Ascending aorta (tissue), 2 donors: ENCODE measurements around the gene NOD2. TPM values are rescaled to one million over a fixed set of nuclear protein-coding genes. Genes with fewer than 3 reads are reported as not detected.

Experiments
- DNase-seq, 2 donors: peaks; one replicate each; pipeline ENCODE4 v3.0.0-alpha.2; 2019; ENCODE audit warnings: low spot score in 2 of 2
- H3K27ac ChIP-seq, 2 donors: fragments of 200-600 bp; sonication (generic); one replicate each; pipeline ENCODE4 v1.5.1; 2016 to 2017; ENCODE audit warnings: mild to moderate bottlenecking in 1 of 2
- H3K27me3 ChIP-seq: fragments of 200-600 bp; sonication (generic); one replicate; pipeline ENCODE4 v1.5.1; 2017
- H3K36me3 ChIP-seq, 2 donors: fragments of 200-600 bp; sonication (generic); one replicate each; pipeline ENCODE4 v1.5.1; 2016
- H3K4me1 ChIP-seq, 2 donors: fragments of 200-600 bp; sonication (generic); one replicate each; pipeline ENCODE4 v1.5.1; 2016 to 2017; ENCODE audit warnings: mild to moderate bottlenecking in 1 of 2
- H3K4me3 ChIP-seq, 2 donors: fragments of 200-600 bp; sonication (generic); one replicate each; pipeline ENCODE4 v1.5.1; 2016 to 2017; ENCODE audit warnings: mild to moderate bottlenecking in 1 of 2
- H3K9me3 ChIP-seq, 2 donors: fragments of 200-600 bp; sonication (generic); one replicate each; pipeline ENCODE4 v1.5.1; 2016
- intact Hi-C: fragments of 100-400 bp; cut with DNase I; formaldehyde crosslinking; loops from one replicate; pipeline ENCODE4 v1.15.1; 2023
- total RNA-seq: library from RNA; depleted of rRNA; stranded (reverse); fragments of >200 nt; gene quantifications from one replicate; pipeline ENCODE4 v1.1.0, GENCODE V29; 2016
- TF ChIP-seq, protein P1 (sequence below), 3 experiments: fragments of 200-600 bp in 2 of 3; fragments of 450-650 bp in 1 of 3; sonication (generic) in 2 of 3; IDR thresholded peaks; one replicate each; pipeline ENCODE4 v1.5.1; 2016 to 2019; ENCODE audit warnings: antibody characterized with exemption in 3 of 3, mild to moderate bottlenecking in 1 of 3, moderate library complexity in 1 of 3

Gene NOD2
- total RNA-seq, 1 donor from 2014 or later: 3.8 TPM

DNA sequence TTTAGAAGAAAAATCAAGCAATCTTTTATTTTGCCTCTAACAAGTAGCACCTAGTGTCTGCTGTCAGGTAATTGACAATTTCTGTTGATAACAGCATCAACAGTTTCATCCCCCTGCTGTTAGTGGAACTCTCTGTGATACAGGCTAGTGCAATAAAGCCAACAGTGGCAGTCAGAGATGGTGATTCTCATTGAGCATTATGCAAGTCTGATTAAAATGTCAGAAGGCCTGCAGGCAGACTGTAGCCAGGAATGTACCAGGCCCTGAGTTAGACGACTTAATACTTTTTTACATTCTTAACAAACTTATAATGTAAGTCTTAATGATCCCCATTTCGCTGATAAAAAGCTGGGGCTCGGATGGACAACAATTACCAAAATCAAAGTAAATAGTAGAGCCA lies 63.1 kb downstream of the NOD2 start:
- intact Hi-C loops: no loop called here
- TF ChIP-seq, protein P1, sequence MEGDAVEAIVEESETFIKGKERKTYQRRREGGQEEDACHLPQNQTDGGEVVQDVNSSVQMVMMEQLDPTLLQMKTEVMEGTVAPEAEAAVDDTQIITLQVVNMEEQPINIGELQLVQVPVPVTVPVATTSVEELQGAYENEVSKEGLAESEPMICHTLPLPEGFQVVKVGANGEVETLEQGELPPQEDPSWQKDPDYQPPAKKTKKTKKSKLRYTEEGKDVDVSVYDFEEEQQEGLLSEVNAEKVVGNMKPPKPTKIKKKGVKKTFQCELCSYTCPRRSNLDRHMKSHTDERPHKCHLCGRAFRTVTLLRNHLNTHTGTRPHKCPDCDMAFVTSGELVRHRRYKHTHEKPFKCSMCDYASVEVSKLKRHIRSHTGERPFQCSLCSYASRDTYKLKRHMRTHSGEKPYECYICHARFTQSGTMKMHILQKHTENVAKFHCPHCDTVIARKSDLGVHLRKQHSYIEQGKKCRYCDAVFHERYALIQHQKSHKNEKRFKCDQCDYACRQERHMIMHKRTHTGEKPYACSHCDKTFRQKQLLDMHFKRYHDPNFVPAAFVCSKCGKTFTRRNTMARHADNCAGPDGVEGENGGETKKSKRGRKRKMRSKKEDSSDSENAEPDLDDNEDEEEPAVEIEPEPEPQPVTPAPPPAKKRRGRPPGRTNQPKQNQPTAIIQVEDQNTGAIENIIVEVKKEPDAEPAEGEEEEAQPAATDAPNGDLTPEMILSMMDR (IDR thresholded peaks at IDR 0.05): no peak
- Histone ChIP-seq H3K4me3 (no peak overlapping the region), H3K4me1 (no peaks in the 10 kb centered on the region), H3K36me3 (peaks cover 16 to 51% of the 10 kb centered on the region in 2 donors), H3K27me3 (no peaks in the 10 kb centered on the region), H3K27ac (no peak overlapping the region), H3K9me3 (no peaks in the 10 kb centered on the region)
- no peak for DNase-seq

DNA sequence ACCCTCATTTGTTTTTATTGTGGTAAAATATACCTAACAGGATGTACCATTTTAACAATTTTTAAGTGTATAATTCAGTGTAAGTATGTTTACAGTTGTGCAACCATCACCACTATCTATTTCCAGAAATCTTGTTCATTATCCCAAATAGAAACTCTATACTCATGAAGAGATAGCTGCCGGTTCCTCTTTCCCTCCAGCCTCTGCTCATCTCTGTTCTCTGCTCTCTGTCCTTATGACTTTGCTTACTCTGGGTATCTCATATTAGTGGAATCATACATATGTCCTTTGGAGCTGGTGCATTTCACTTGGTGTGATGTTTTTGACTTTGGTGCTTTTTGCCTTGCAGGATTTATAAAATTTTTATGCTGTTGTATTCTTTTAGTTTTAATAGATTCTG lies 67.9 kb downstream of the NOD2 start:
- DNase-seq: no peak
- H3K27me3 ChIP-seq: no peaks in the 10 kb centered on the region
- peaks cover 5 to 7% of the 10 kb centered on the region in 2 donors for H3K9me3 ChIP-seq
- no peak overlapping the region for H3K27ac ChIP-seq
- peaks cover 4 to 30% of the 10 kb centered on the region in 2 donors for H3K36me3 ChIP-seq
- intact Hi-C loops: no loop called here
- H3K4me3 ChIP-seq: no peak overlapping the region
- no peaks in the 10 kb centered on the region for H3K4me1 ChIP-seq
- TF ChIP-seq, protein P1 (IDR thresholded peaks at IDR 0.05): no peak

DNA sequence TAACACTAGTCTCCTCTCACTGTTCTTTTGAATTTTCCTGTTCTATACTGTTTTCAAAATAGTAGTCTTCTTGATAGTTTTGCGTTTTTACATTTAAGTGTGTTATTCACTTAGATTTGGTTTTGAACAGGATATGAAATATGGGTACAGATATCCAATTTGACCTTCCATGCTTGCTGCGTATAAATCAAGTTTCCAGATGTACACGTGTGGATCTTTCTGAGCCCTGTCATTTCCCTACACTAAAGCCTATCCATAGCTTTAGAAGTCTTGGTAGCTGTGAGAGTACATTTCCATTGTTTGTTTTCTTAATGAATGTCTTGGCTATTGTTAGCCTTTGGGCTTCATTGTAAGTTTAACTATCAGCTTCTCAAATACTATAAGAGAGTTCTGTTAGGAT lies 68.8 kb downstream of the NOD2 start:
- peaks cover 5 to 9% of the 10 kb centered on the region in 2 donors for H3K9me3 ChIP-seq
- TF ChIP-seq, protein P1 (IDR thresholded peaks at IDR 0.05): no peak
- no peak overlapping the region for H3K4me3 ChIP-seq
- peaks cover 12 to 37% of the 10 kb centered on the region in 2 donors for H3K36me3 ChIP-seq
- H3K4me1 ChIP-seq: no peaks in the 10 kb centered on the region
- no peak for DNase-seq
- intact Hi-C loops: no loop called here
- H3K27me3 ChIP-seq: no peaks in the 10 kb centered on the region
- no peak overlapping the region for H3K27ac ChIP-seq

DNA sequence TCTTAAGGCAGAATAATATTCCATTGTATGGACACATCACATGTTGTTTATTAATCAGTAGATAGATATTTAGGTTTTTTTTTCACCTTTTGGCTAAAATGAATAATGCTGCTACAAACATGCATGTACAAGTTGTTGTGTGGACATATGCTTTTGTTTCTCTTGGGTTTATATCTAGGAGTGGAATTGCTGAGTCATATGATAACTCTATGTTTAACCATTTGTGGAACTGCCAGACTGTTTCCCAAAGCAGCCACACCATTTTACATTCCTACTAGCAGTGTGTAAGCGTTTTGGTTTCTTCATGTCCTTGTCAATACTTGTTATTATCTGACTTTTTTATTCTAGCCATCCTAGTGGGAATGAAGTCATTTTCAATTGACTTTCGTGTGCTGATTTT lies 69.8 kb downstream of the NOD2 start:
- Histone ChIP-seq H3K27ac (no peak overlapping the region), H3K4me1 (no peaks in the 10 kb centered on the region), H3K4me3 (no peak overlapping the region), H3K9me3 (peaks cover 5 to 9% of the 10 kb centered on the region in 2 donors), H3K36me3 (peaks cover 12 to 37% of the 10 kb centered on the region in 2 donors), H3K27me3 (no peaks in the 10 kb centered on the region)
- DNase-seq: no peak
- intact Hi-C loops: no loop called here
- TF ChIP-seq, protein P1 (IDR thresholded peaks at IDR 0.05): no peak

DNA sequence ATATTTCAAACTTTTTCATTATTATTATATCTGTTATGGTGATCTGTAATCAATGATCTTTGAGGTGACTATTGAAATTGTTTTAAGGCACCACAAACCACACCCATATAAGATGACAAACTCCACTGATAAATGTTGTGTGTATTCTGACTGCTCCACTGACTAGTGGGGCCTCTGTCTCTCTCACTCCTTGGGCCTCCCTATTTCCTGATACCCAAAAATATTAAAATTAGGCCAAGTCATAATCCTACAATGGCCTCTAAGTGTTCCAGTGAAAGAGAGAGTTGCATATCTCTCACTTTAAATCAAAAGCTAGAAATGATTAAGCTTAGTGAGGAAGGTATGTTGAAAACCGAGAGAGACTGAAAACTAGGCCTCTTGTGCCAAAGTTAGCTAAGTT lies 71.9 kb downstream of the NOD2 start:
- H3K27ac ChIP-seq: no peak overlapping the region
- H3K36me3 ChIP-seq: peaks cover 12 to 34% of the 10 kb centered on the region in 2 donors
- H3K27me3 ChIP-seq: no peaks in the 10 kb centered on the region
- no peaks in the 10 kb centered on the region for H3K4me1 ChIP-seq
- DNase-seq: no peak
- intact Hi-C loops: no loop called here
- peaks cover 5 to 9% of the 10 kb centered on the region in 2 donors for H3K9me3 ChIP-seq
- TF ChIP-seq, protein P1 (IDR thresholded peaks at IDR 0.05): no peak
- H3K4me3 ChIP-seq: no peak overlapping the region

DNA sequence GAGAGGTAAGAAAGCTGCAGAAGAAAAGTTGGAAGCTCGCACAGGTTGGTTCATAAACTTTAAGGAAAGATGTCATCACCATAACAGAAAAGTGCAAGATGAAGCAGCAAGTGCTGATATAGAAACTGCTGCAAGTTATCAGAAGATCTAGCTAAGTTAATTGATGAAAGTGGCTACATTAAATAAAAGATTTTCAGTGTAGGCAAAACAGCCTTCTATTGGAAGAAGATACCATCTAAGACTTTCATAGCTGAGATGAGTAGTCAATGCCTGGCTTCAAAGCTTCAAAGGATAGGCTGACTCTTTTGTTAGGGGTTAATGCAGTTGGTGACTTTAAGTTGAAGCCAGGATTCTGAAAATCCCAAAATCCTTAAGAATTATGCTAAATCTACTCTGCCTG lies 72.5 kb downstream of the NOD2 start:
- TF ChIP-seq, protein P1 (IDR thresholded peaks at IDR 0.05): no peak
- Histone ChIP-seq H3K27me3 (no peaks in the 10 kb centered on the region), H3K9me3 (peaks cover 5 to 9% of the 10 kb centered on the region in 2 donors), H3K36me3 (peaks cover 12 to 28% of the 10 kb centered on the region in 2 donors), H3K27ac (no peak overlapping the region), H3K4me1 (no peaks in the 10 kb centered on the region), H3K4me3 (no peak overlapping the region)
- intact Hi-C loops: no loop called here
- DNase-seq: no peak
